BJ (cell line): ENCODE measurements around the gene PILRB. TPM values are rescaled to one million over a fixed set of nuclear protein-coding genes. Genes with fewer than 3 reads are reported as not detected.
"Not testable (repeated sequence)": the region's sequence is repeated elsewhere in the genome, so short reads cannot be mapped to it uniquely, and the experiment has no call there.

ENCODE experiments used
- CTCF ChIA-PET: fragments of 350-600 bp; formaldehyde crosslinking; extraction: SDS; loops from one replicate; lab custom pipeline; 2021; ENCODE audit warnings: antibody characterized with exemption, inconsistent platforms; lab: Yijun Ruan, JAX
- POLR2A ChIA-PET: fragments of 300-600 bp; sonication (Branson Sonifier 250); formaldehyde crosslinking; extraction: SDS; loops from one replicate; lab custom pipeline; 2021; ENCODE audit warnings: antibody characterized with exemption; lab: Charles Lee
- DNase-seq: peaks from one replicate; pipeline ENCODE4 v3.0.0-alpha.2; 2011; ENCODE audit warnings: low read depth
- H3K27me3 ChIP-seq: 2 replicates; pipeline ENCODE4 v1.6.0; 2011; ENCODE audit warnings: low read length; ENCODE audit not compliant: control insufficient read depth, insufficient read depth
- H3K36me3 ChIP-seq: 2 replicates; pipeline ENCODE4 v1.5.1; 2011; ENCODE audit warnings: low read length; ENCODE audit not compliant: control insufficient read depth, insufficient read depth
- H3K4me3 ChIP-seq: 2 replicates; pipeline ENCODE4 v1.5.1; 2011; ENCODE audit warnings: low read depth, mild to moderate bottlenecking, control low read depth, low read length
- CTCF ChIP-seq: IDR thresholded peaks from 2 replicates; pipeline ENCODE4 v1.5.1; 2011; ENCODE audit warnings: low read depth, mild to moderate bottlenecking, control low read depth, inconsistent platforms, low read length, moderate library complexity; ENCODE audit not compliant: insufficient read depth
- polyA plus RNA-seq: library from polyadenylated mRNA; depleted of rRNA; stranded (reverse); fragments of >200 nt; gene quantifications from 2 replicates; pipeline ENCODE4 v1.2.3, GENCODE V29; 2011

PILRB gene
- polyA plus RNA-seq, 1 experiment: 25.4 TPM

DNA sequence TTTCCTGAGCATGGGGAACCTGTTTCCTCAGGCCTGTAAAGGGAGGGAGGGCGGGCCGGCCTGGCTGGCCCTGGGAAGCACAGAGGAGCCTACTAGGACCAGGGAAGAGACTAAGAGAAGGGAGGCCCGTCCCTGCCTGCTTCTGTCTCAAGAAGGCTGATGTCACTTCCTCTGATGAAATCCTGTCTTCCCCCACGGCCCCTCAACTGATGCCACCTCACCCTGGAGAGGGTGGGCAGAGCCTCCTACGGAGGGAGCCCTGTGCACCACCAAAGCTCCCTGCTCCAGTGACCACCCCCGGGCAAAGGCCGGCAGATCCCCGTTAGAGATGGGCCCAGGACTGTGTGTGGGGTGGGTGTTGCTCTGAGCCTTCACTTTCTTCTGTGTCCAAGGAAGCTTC lies 14.3 kb downstream of the PILRB start:
- TF ChIP-seq CTCF: no peak
- H3K27me3 ChIP-seq: no peaks in the 10 kb centered on the region
- CTCF ChIA-PET: no interaction called here
- no peak overlapping the region for H3K4me3 ChIP-seq
- POLR2A ChIA-PET: no interaction called here
- no peaks in the 10 kb centered on the region for H3K36me3 ChIP-seq
- DNase-seq: no peak

DNA sequence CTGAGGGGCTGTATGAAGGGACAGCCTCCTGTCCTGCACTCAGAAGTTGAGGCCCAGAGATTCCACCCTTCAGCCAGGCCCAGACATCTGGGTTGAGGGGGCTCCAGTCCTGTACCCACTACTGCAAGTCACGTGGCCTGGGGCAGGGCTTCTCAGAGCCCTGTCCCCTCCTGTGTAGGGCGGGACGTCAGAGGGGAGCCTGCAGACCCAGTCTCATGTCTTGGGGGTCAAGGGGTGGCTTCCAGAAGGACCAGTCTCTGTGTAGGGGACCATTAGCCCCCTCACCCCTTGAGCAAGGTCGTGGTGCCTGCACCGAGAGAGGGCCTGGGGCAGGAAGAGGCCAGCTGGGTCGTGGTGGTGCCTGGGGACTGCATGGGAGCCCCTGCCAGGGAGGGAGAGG lies 14.8 kb downstream of the PILRB start:
- CTCF ChIA-PET: no interaction called here
- no peaks in the 10 kb centered on the region for H3K27me3 ChIP-seq
- no peak for TF ChIP-seq CTCF
- no peaks in the 10 kb centered on the region for H3K36me3 ChIP-seq
- no peak overlapping the region for H3K4me3 ChIP-seq
- no peak for DNase-seq
- POLR2A ChIA-PET: no interaction called here

DNA sequence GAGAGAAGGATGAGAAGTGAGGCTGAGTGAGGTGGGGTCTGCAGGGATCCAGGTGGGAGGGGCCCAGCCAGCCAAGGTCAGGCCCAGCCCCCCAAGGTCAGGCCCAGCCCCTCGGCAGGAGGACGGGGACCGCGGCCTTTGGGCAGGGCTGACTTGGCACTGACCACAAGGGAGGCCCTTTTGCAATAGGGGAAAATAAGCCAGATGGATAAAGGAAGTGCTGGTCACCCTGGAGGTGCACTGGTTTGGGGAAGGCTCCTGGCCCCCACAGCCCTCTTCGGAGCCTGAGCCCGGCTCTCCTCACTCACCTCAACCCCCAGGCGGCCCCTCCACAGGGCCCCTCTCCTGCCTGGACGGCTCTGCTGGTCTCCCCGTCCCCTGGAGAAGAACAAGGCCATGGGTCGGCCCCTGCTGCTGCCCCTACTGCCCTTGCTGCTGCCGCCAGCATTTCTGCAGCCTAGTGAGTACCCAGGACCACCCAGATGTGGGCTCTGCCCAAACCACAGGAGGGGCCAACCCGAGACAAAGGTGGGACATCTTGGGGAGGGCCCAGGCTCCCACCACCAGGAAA lies 15.4 kb downstream of the PILRB start, which contains the start of gene PILRA:
Gene PILRA, plus strand, starts transcription at position 227 of the 571 bp plus-strand sequence. Its CDS starts 170 bp downstream, at position 397.
- TF ChIP-seq CTCF: no peak
- Histone ChIP-seq H3K36me3 (no peaks in the 10 kb centered on the region), H3K4me3 (no peak within 1 kb of the TSS), H3K27me3 (no peaks in the 10 kb centered on the region)
- no peak for DNase-seq
- CTCF ChIA-PET: no interaction called here
- POLR2A ChIA-PET: no interaction called here

DNA sequence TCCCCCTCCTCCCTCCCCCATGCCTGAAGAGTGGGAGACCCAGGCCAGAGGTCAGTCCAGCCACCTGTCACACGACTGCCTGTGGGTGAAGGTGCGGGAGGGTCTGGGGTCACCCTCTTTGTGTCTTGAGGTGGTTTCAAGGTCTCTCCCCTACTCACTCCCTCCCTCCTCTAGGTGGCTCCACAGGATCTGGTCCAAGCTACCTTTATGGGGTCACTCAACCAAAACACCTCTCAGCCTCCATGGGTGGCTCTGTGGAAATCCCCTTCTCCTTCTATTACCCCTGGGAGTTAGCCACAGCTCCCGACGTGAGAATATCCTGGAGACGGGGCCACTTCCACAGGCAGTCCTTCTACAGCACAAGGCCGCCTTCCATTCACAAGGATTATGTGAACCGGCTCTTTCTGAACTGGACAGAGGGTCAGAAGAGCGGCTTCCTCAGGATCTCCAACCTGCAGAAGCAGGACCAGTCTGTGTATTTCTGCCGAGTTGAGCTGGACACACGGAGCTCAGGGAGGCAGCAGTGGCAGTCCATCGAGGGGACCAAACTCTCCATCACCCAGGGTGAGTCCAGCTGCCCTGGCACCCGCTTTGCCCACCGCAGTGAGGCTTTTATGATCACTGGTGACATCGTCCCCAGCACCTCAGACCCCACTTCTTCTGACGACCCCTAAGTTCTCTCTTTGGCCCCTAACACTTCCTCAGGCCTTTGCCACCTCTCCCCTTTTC lies 16.1 kb downstream of the PILRB start:
- CTCF ChIA-PET, DNase-seq, H3K36me3 ChIP-seq, POLR2A ChIA-PET, H3K4me3 ChIP-seq, H3K27me3 ChIP-seq: not testable (repeated sequence)

- ChIA-PET CTCF (no interaction called here), POLR2A (no interaction called here)
- H3K4me3 ChIP-seq: no peak overlapping the region
- TF ChIP-seq CTCF: no peak
- H3K36me3 ChIP-seq: no peaks in the 10 kb centered on the region
- no peak for DNase-seq
- H3K27me3 ChIP-seq: no peaks in the 10 kb centered on the region
Observed at GRCh38 chr7:100374601-100375000, 16.7 kb downstream of the PILRB start.
